ENCODE measurements around the gene DCST1.

GRCh38 chr1:154994269-154994587 is 39.4 kb upstream of the DCST1 start:
- TF ChIP-seq CTCF (IDR thresholded peaks at IDR 0.05) (no peak), POLR2A (IDR thresholded peaks at IDR 0.05) (no peak)

Data from esophagus squamous epithelium (tissue), 4 donors.